ENCODE results near the gene RBM12. TPM values are rescaled to one million over a fixed set of nuclear protein-coding genes. Genes with fewer than 3 reads are reported as not detected.

The RBM12 gene
- polyA plus RNA-seq, 1 donor (not counting 4 experiments of a cell fraction or from before 2014, with no cell fraction given) = 98.9 TPM

- FAIRE-seq = no peak
- dilution Hi-C loops (cut with MboI; ENCODE audit: extremely low pct_ligation_motif_present, low sequenced_read_pairs) = no loop called here
- Histone ChIP-seq H3K4me1 (ENCODE audit: control insufficient read depth, extremely low read depth, insufficient read depth, low read length) (peaks cover 9% of the 10 kb centered on the region), H3K9ac (ENCODE audit: control insufficient read depth, extremely low read depth, insufficient read depth, low read length) (no peak overlapping the region), H3K27ac (ENCODE audit: control insufficient read depth, insufficient read depth, low read length) (no peak overlapping the region), H3K9me1 (ENCODE audit: control insufficient read depth, extremely low read depth, insufficient read depth, low read length) (no peaks in the 10 kb centered on the region), H4K20me1 (ENCODE audit: control insufficient read depth, extremely low read depth, insufficient read depth, low read length) (no peaks in the 10 kb centered on the region), H3K4me3 (ENCODE audit: control insufficient read depth in 2 of 3, extremely low read depth in 1 of 3, insufficient read depth in 2 of 3, low read depth in 1 of 3, low read length in 3 of 3) (no peak overlapping the region), H3K4me2 (ENCODE audit: control insufficient read depth, extremely low read depth, insufficient read depth, low read depth, low read length) (no peak overlapping the region), H2AFZ (ENCODE audit: control insufficient read depth, low read length) (no peak overlapping the region), H3K79me2 (ENCODE audit: control insufficient read depth, insufficient read depth, low read length) (no peaks in the 10 kb centered on the region), H3K36me3 (ENCODE audit: control insufficient read depth in 2 of 2, extremely low read depth in 1 of 2, insufficient read depth in 2 of 2, low read length in 2 of 2) (peaks cover 30 to 36% of the 10 kb centered on the region in 2 experiments), H3K9me3 (ENCODE audit: control insufficient read depth, low read depth, low read length) (no peaks in the 10 kb centered on the region), H3K27me3 (ENCODE audit: control insufficient read depth, extremely low read depth, insufficient read depth, low read length) (no peaks in the 10 kb centered on the region)
- no peak for TF ChIP-seq CTCF (optimal IDR thresholded peaks at IDR 0.05 in 1 of 3, IDR thresholded peaks at IDR 0.05 in 1 of 3, conservative IDR thresholded peaks at IDR 0.05 in 1 of 3; ENCODE audit: extremely low read depth in 1 of 3, insufficient read depth in 2 of 3, low read length in 3 of 3)
- TF ChIP-seq EZH2 (IDR thresholded peaks at IDR 0.05; ENCODE audit: low read length) = no peak
- DNase-seq (ENCODE audit: low read depth, low spot score) = no peak
These were observed 37.6 kb downstream of the RBM12 start for GRCh38 chr20:35627121-35627520.

GRCh38 chr20:35626386-35627001, 38.2 kb downstream of the RBM12 start:
- H3K27ac ChIP-seq (ENCODE audit: control insufficient read depth, insufficient read depth, low read length) = no peak overlapping the region

More at GRCh38 chr20:35626386-35627001, 38.2 kb downstream of the RBM12 start:
- no peaks in the 10 kb centered on the region for H3K79me2 ChIP-seq (ENCODE audit: control insufficient read depth, insufficient read depth, low read length)
- H3K9ac ChIP-seq (ENCODE audit: control insufficient read depth, extremely low read depth, insufficient read depth, low read length) = no peak overlapping the region
- no peak for TF ChIP-seq EZH2 (IDR thresholded peaks at IDR 0.05; ENCODE audit: low read length)
- no peak for TF ChIP-seq CTCF (optimal IDR thresholded peaks at IDR 0.05 in 1 of 3, IDR thresholded peaks at IDR 0.05 in 1 of 3, conservative IDR thresholded peaks at IDR 0.05 in 1 of 3; ENCODE audit: extremely low read depth in 1 of 3, insufficient read depth in 2 of 3, low read length in 3 of 3)
- DNase-seq (ENCODE audit: low read depth, low spot score) = no peak
- no peaks in the 10 kb centered on the region for H3K27me3 ChIP-seq (ENCODE audit: control insufficient read depth, extremely low read depth, insufficient read depth, low read length)
- no peak overlapping the region for H3K4me2 ChIP-seq (ENCODE audit: control insufficient read depth, extremely low read depth, insufficient read depth, low read depth, low read length)
- H3K9me1 ChIP-seq (ENCODE audit: control insufficient read depth, extremely low read depth, insufficient read depth, low read length) = no peaks in the 10 kb centered on the region
- H3K4me3 ChIP-seq (ENCODE audit: control insufficient read depth in 2 of 3, extremely low read depth in 1 of 3, insufficient read depth in 2 of 3, low read depth in 1 of 3, low read length in 3 of 3) = no peak overlapping the region
- no peaks in the 10 kb centered on the region for H4K20me1 ChIP-seq (ENCODE audit: control insufficient read depth, extremely low read depth, insufficient read depth, low read length)
- H2AFZ ChIP-seq (ENCODE audit: control insufficient read depth, low read length) = no peak overlapping the region
- dilution Hi-C loops (cut with MboI; ENCODE audit: extremely low pct_ligation_motif_present, low sequenced_read_pairs) = no loop called here
- H3K4me1 ChIP-seq (ENCODE audit: control insufficient read depth, extremely low read depth, insufficient read depth, low read length) = peaks cover 9% of the 10 kb centered on the region
- no peaks in the 10 kb centered on the region for H3K9me3 ChIP-seq (ENCODE audit: control insufficient read depth, low read depth, low read length)
- H3K36me3 ChIP-seq (ENCODE audit: control insufficient read depth in 2 of 2, extremely low read depth in 1 of 2, insufficient read depth in 2 of 2, low read length in 2 of 2) = peaks cover 28 to 33% of the 10 kb centered on the region in 2 experiments
- peak; percentile 9 for FAIRE-seq

Data from keratinocyte (primary cell).